ENCODE data around the gene GUCY1A1.

Gene GUCY1A1

DNA sequence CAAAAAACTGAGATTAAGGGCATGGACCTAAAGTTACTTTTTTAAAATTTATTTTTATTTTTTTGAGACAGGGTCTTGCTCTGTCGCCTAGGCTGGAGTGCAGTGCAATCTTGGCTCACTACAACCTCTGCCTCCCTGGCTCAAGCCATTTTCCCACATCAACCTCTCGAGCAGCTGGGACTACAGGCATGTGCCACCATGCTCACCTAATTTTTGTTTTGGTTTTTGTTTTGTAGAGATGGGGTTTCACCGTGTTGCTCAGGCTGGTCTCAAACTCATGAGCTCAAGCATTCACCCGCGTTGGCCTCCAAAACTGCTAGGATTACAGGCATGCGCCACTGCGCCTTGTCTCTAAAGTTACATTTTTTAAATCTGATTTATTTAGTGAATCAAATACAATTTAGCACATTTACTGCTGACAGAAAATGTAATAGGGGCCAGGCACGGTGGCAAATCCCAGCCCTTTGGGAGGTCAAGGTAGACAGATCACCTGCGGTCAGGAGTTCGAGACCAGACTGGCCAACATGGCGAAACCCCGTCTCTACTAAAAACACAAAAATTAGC, 38.3 kb downstream of the GUCY1A1 start:
- no peak overlapping the region for H3K9ac ChIP-seq (ENCODE audit: low read length)
- TF ChIP-seq EZH2phosphoT487 (IDR thresholded peaks at IDR 0.05; ENCODE audit: low read length): no peak
- no peak for TF ChIP-seq EZH2 (optimal IDR thresholded peaks at IDR 0.05; ENCODE audit: low read depth, low read length)
- TF ChIP-seq, protein P1, sequence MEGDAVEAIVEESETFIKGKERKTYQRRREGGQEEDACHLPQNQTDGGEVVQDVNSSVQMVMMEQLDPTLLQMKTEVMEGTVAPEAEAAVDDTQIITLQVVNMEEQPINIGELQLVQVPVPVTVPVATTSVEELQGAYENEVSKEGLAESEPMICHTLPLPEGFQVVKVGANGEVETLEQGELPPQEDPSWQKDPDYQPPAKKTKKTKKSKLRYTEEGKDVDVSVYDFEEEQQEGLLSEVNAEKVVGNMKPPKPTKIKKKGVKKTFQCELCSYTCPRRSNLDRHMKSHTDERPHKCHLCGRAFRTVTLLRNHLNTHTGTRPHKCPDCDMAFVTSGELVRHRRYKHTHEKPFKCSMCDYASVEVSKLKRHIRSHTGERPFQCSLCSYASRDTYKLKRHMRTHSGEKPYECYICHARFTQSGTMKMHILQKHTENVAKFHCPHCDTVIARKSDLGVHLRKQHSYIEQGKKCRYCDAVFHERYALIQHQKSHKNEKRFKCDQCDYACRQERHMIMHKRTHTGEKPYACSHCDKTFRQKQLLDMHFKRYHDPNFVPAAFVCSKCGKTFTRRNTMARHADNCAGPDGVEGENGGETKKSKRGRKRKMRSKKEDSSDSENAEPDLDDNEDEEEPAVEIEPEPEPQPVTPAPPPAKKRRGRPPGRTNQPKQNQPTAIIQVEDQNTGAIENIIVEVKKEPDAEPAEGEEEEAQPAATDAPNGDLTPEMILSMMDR (IDR thresholded peaks at IDR 0.05; ENCODE audit: low read length): no peak
- H4K20me1 ChIP-seq (ENCODE audit: insufficient read depth, low read length): no peaks in the 10 kb centered on the region
- no peaks in the 10 kb centered on the region for H3K4me1 ChIP-seq (ENCODE audit: low read length)
- no peaks in the 10 kb centered on the region for H3K9me2 ChIP-seq (replicated peaks; ENCODE audit: insufficient read depth, low read length)
- no peaks in the 10 kb centered on the region for H3K27me3 ChIP-seq (replicated peaks; ENCODE audit: insufficient read depth, low read length)
- no peaks in the 10 kb centered on the region for H3K36me3 ChIP-seq (replicated peaks; ENCODE audit: insufficient read depth, low read length)
- H3K4me3 ChIP-seq (ENCODE audit: low read length): no peak overlapping the region
- H3F3A ChIP-seq (ENCODE audit: insufficient read depth, low read length): no peaks in the 10 kb centered on the region
- H2AFZ ChIP-seq (ENCODE audit: low read length): no peak overlapping the region
- no peak for DNase-seq
- no peaks in the 10 kb centered on the region for H3K79me2 ChIP-seq (ENCODE audit: low read length)
- H3K4me2 ChIP-seq (ENCODE audit: low read depth, low read length): no peak overlapping the region
- no peak overlapping the region for H3K27ac ChIP-seq (ENCODE audit: low read length)
- no peaks in the 10 kb centered on the region for H3K9me3 ChIP-seq (replicated peaks; ENCODE audit: insufficient read depth, low read length)

DNA sequence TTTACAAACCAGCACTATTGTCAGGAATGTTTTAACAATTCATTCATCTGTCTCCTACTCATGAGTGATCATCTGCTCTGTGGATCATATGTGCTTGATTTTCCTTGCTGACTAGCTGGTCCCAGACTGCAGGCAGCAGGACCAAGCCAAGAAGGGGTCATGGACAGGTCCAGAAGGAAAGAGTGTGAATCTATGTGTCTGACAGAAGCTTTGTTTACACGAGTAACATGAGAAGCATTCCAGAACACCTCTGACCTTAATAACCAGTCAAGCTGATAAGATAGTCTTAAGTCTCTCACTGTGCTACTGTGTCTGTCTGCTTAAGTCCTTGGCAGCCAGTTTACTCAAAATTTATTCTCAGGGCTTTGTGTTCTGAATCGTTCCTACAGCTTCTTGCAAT, 39.0 kb downstream of the GUCY1A1 start:
- Histone ChIP-seq H3K9me3 (replicated peaks; ENCODE audit: insufficient read depth, low read length) (no peaks in the 10 kb centered on the region), H4K20me1 (ENCODE audit: insufficient read depth, low read length) (no peaks in the 10 kb centered on the region), H2AFZ (ENCODE audit: low read length) (no peak overlapping the region), H3K27ac (ENCODE audit: low read length) (no peak overlapping the region), H3K36me3 (replicated peaks; ENCODE audit: insufficient read depth, low read length) (no peaks in the 10 kb centered on the region), H3K79me2 (ENCODE audit: low read length) (no peaks in the 10 kb centered on the region), H3K9me2 (replicated peaks; ENCODE audit: insufficient read depth, low read length) (no peaks in the 10 kb centered on the region), H3K4me3 (ENCODE audit: low read length) (no peak overlapping the region), H3F3A (ENCODE audit: insufficient read depth, low read length) (no peaks in the 10 kb centered on the region), H3K9ac (ENCODE audit: low read length) (no peak overlapping the region), H3K4me2 (ENCODE audit: low read depth, low read length) (no peak overlapping the region), H3K27me3 (replicated peaks; ENCODE audit: insufficient read depth, low read length) (no peaks in the 10 kb centered on the region), H3K4me1 (ENCODE audit: low read length) (no peaks in the 10 kb centered on the region)
- no peak for TF ChIP-seq EZH2 (optimal IDR thresholded peaks at IDR 0.05; ENCODE audit: low read depth, low read length)
- TF ChIP-seq, protein P1 (IDR thresholded peaks at IDR 0.05; ENCODE audit: low read length): no peak
- TF ChIP-seq EZH2phosphoT487 (IDR thresholded peaks at IDR 0.05; ENCODE audit: low read length): no peak
- no peak for DNase-seq

DNA sequence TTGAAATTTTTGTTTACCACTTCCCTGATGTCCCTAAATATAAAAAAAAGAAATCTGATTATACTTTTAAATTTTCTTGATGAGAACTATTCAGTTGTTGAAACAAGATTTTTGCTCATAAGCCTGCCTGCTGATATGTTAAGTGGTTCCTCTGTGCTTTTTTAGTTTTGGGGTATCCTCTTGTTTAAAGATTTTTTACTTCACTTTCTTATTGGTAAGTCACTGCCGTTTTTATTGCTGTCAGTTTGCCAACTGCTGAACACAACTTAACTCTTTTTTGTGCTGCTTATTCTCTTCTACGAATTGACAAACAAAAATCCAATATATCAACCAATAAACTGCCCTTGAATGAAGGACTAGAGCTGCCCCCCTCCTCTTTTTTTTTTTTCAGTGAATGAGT, 39.5 kb downstream of the GUCY1A1 start:
- no peak overlapping the region for H3K4me2 ChIP-seq (ENCODE audit: low read depth, low read length)
- TF ChIP-seq, protein P1 (IDR thresholded peaks at IDR 0.05; ENCODE audit: low read length): no peak
- TF ChIP-seq EZH2 (optimal IDR thresholded peaks at IDR 0.05; ENCODE audit: low read depth, low read length) (no peak), EZH2phosphoT487 (IDR thresholded peaks at IDR 0.05; ENCODE audit: low read length) (no peak)
- no peaks in the 10 kb centered on the region for H3K27me3 ChIP-seq (replicated peaks; ENCODE audit: insufficient read depth, low read length)
- no peaks in the 10 kb centered on the region for H3K79me2 ChIP-seq (ENCODE audit: low read length)
- no peaks in the 10 kb centered on the region for H4K20me1 ChIP-seq (ENCODE audit: insufficient read depth, low read length)
- H3K36me3 ChIP-seq (replicated peaks; ENCODE audit: insufficient read depth, low read length): no peaks in the 10 kb centered on the region; the same call in 1 of the 2 replicates
- no peak overlapping the region for H3K27ac ChIP-seq (ENCODE audit: low read length)
- no peak overlapping the region for H2AFZ ChIP-seq (ENCODE audit: low read length)
- no peak for DNase-seq
- no peak overlapping the region for H3K4me3 ChIP-seq (ENCODE audit: low read length)
- H3K4me1 ChIP-seq (ENCODE audit: low read length): no peaks in the 10 kb centered on the region
- no peak overlapping the region for H3K9ac ChIP-seq (ENCODE audit: low read length)
- H3F3A ChIP-seq (ENCODE audit: insufficient read depth, low read length): no peaks in the 10 kb centered on the region
- H3K9me3 ChIP-seq (replicated peaks; ENCODE audit: insufficient read depth, low read length): no peaks in the 10 kb centered on the region
- no peaks in the 10 kb centered on the region for H3K9me2 ChIP-seq (replicated peaks; ENCODE audit: insufficient read depth, low read length)
